HG03095 (cell line): ENCODE measurements around the gene ANAPC16.
"Not testable (repeated sequence)": the region's sequence is repeated elsewhere in the genome, so short reads cannot be mapped to it uniquely, and the experiment has no call there.

Experiments
- ATAC-seq: cut with Tn5 transposase; IDR thresholded peaks from one replicate; pipeline ENCODE4 v1.9.1; 2021; ENCODE audit warnings: moderate library complexity; ENCODE audit not compliant: unreplicated experiment

The ANAPC16 gene

GRCh38 chr10:72215611-72216549 is at the start of gene ANAPC16, which contains the start of gene ASCC1:
ANAPC16 (plus strand) TSS chr10:72216012; CDS start chr10:72223915, 7,903 bp downstream.
ASCC1 (minus strand) TSS chr10:72216276; CDS start chr10:72213298, 2,978 bp downstream.
- ATAC-seq, result peak; percentile 87

- no peak for ATAC-seq
Measured at GRCh38 chr10:72167118-72167517, 48.7 kb upstream of the ANAPC16 start.

- no peak for ATAC-seq
Measured at GRCh38 chr10:72170263-72170662, 45.5 kb upstream of the ANAPC16 start.

DNA sequence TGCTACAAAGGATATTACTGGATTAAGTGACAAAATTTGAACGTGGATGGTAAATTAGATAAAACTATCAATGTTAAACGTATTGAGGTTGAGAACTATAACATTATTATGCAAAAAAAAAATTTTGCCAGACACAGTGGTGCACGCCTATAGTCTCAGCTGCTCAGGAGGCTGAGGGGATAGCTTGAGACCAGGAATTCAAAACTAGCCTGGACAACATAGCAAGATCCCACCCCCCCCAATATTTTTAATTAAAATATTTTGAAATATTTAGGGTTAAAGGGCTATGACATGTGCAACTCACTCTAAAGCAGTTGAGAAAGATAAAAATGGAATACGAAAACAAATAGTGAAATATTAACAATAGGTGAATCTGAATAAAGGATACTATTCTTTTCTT is 45.1 kb upstream of the ANAPC16 start:
- no peak for ATAC-seq

DNA sequence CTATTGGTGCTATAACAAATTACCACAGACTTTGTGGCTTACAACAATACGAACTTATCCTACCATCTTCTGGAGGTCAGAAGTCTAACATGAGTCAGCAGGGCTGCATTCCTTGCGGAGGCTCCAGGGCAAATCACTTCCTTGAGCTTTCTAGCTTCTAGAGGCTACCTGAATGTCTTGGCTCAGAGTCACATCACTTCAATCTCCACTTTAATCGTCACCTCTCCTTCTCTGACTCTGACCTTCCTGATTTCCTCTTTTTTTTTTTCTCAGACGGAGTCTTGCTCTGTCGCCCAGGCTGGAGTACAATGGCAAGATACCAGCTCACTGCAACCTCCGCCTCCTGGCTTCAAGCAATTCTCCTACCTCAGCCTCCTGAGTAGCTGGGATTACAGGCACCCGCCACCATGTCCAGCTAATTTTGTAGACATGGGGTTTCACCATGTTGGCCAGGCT is 44.6 kb upstream of the ANAPC16 start:
- ATAC-seq, result no peak

- ATAC-seq, result no peak
Measured at GRCh38 chr10:72173262-72173618, 42.6 kb upstream of the ANAPC16 start.

- no peak for ATAC-seq
Measured at GRCh38 chr10:72173619-72174296, 42.1 kb upstream of the ANAPC16 start.

DNA sequence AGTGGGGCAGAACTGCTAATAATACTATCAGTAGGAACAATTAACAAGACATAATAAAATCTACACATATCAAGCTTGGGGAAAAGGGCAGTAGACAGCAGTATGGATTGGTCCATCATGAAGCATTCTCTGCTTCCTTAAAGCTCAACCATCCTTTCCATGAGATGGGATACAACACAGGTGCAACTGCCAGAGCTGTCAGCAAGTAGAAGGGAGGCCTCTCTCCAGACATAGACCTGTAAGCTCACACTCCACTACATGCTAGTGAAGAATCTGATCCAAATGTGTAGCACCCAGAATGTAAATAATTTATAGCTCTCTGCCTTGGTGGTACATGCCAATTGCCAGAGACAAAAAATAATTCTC is 41.5 kb upstream of the ANAPC16 start:
- no peak for ATAC-seq

- no peak for ATAC-seq
Measured at GRCh38 chr10:72175149-72175548, 40.7 kb upstream of the ANAPC16 start.

- no peak for ATAC-seq
Measured at GRCh38 chr10:72176701-72177100, 39.1 kb upstream of the ANAPC16 start.

- ATAC-seq, result no peak
Measured at GRCh38 chr10:72177454-72177853, 38.4 kb upstream of the ANAPC16 start.

GRCh38 chr10:72184156-72184555 is 31.7 kb upstream of the ANAPC16 start:
- no peak for ATAC-seq

- ATAC-seq, result no peak
Measured at GRCh38 chr10:72186258-72186981, 29.4 kb upstream of the ANAPC16 start.

- no peak for ATAC-seq
Measured at GRCh38 chr10:72186982-72187330, 28.9 kb upstream of the ANAPC16 start.

DNA sequence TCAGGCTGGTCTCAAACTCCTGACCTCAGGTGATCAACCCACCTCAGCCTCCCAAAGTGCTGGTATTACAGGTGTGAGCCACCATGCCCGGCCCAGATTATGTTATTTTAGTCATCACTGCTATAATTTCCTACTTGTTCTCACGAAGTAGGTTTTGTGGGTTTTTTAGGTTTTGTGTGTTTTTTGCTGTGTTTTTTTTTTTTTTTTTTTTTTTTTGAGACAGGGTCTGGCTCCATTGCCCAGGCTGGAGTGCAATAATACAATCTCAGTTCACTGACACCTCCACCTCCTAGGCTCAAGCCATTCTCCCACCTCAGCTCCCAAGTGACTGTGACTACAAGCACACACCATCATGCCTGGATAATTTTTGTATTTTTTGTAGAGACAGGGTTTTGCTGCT is 20.9 kb upstream of the ANAPC16 start:
- ATAC-seq, result no peak

DNA sequence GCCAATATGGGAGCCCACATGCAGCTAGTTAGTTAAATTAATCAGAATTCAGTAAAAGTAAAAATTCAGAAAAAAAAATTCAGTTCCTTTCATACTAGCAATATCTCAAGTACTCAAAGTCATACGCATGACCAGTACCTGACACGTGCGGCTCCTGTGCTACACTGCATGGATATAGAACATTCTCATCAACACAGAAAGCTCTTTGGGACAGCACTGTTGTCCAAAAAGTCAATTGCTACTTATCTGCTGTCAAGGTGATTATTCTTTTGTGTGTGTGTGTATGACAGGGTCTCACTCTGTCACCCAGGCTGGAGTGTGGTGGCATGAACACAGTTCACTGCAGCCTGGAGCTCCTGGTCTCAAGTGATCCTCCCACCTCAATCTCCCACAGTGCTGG is 14.9 kb upstream of the ANAPC16 start:
- no peak for ATAC-seq

DNA sequence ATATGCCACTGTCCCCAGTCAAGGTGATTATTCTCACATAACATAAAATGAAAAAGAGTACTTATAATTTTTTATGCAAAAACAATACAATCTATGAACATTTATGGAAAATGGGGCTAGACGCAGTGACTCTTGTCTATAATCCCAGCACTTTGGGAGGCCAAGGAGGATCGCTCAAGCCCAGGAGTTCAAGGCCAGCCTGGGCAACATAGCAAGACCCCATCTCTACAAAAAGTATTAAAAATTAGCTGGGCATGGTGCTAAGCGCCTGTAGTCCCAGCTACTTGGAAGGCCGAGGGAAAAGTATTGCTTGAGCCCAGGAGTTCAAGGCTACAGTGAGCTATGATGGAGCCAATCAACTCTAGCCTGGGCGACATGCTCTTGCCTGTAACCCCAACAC is 14.5 kb upstream of the ANAPC16 start:
- ATAC-seq, result no peak

DNA sequence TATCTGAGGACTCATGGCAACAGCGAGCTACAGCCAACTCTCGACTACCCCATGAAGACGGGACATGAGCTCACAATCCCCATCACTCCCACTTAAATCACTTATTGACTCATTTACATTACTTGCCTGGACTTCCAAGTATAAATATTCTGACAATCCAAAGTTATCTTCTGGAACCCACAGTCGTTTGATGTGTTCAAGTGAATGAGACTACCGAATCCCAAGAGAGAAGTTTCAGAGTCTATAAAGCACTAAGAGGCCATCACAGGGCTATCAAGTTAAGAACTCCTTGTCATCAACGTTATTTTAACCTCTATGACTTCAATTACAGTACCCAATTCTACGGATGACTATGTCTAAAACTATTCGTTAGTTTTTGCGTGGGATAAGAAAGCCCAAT is 11.5 kb upstream of the ANAPC16 start:
- no peak for ATAC-seq

- no peak for ATAC-seq
Measured at GRCh38 chr10:72204724-72205123, 11.1 kb upstream of the ANAPC16 start.

DNA sequence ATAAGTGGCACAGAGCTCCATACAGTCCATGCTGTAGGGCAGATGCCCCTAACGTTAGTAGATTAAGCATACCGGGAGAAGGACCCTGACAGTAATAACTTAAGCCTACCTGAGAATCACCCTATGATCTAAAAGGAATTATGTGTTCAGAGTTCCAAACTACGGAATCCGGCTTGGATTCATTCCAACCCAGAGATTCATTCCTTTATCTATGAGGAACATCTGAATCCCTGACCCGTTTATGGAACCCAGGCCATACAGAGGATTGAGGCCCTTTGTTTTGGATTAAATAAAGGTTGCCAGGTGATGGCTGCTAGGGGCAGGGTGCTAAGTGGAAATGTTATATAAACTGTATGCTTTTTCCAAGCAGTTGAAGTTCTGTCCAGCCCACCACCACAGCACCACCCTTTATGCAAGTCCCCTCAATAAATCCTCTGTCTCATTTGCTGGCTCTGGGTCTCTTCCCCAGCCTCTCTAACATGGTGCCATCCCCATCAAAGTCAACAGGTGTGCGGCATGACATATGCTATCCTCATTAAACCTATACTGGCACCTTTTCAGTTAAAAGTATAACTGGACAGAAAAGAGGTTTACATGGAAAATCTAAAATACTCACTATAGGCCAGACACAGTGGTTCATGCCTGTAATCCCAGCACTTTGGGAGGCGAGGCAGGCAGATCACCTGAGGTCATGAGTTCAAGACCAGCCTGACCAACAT is 9.1 kb upstream of the ANAPC16 start:
- ATAC-seq, result no peak

GRCh38 chr10:72208526-72208925 is 7.3 kb upstream of the ANAPC16 start:
- ATAC-seq, result not testable (repeated sequence)
